Suppressor macrophage (primary cell): ENCODE data around the gene PIK3R1.
"Not testable (repeated sequence)": the region's sequence is repeated elsewhere in the genome, so short reads cannot be mapped to it uniquely, and the experiment has no call there.

ENCODE experiments used
- DNase-seq, 4 experiments: peaks; one replicate each; pipeline ENCODE4 v3.0.0-alpha.2; 2020 to 2022

Gene PIK3R1

GRCh38 chr5:68193481-68194036 is 22.0 kb upstream of the PIK3R1 start:
- peak; percentile 35 to 82 (median 60) for DNase-seq

DNA sequence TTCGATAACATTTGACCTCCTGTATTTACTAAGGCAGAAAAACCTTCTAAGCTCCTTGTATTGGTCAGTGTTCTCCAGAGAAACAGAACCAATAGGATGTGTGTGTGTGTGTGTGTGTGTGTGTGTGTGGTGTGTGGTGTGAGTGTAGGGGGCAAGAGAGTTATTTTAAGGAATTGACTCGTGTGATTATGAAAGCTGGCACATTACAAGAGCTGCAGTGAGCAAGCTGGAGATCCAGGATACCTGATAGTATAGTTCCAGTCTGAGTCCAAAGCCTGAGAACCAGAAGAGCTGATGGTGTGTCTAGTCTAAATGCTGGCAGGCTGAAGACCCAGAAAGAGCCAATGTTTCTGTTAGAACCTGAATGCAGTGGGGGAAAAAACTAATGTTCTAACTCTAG is 21.2 kb upstream of the PIK3R1 start:
- DNase-seq: peak in 3 of 4 experiments; percentile 18 to 55 (median 53)

DNA sequence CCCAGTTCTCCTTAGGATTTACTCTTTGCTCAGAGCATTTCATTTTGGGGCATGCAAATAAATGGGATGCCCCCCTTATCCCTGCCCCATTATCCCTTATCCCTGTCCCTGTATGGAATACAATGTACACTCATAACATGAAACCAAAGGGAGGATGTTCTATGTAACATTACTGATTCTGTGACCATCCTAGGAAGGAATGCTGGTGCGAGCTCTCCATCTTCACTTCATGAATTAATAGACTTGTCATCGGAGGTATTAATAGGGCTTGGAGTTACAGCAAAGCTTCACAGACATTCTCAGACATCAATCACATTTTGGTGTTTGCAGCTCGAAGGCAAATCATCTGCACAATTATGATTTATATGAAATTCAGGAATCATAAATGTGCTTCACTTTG is 20.4 kb upstream of the PIK3R1 start:
- no peak for DNase-seq

DNA sequence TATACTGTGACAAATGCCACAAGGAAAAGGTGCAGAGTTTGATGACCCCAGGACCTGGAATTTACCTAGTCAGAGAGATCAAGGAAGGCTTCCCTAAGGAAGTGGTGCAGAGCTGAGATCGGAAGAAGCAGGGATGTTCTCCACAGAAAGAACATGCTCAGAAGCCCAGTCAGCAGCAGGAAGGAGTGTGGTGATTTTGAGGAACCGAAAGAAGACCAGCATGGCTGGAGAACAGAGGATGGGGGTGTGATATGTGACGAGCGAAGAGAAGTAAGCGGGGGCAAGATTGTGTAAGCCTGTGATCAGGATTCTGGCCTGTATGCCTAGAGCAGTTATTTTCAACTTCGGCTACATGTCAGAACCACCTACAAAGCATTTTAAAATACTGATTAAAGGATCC is 18.7 kb upstream of the PIK3R1 start:
- peak; percentile 89 to 96 (median 94) for DNase-seq

DNA sequence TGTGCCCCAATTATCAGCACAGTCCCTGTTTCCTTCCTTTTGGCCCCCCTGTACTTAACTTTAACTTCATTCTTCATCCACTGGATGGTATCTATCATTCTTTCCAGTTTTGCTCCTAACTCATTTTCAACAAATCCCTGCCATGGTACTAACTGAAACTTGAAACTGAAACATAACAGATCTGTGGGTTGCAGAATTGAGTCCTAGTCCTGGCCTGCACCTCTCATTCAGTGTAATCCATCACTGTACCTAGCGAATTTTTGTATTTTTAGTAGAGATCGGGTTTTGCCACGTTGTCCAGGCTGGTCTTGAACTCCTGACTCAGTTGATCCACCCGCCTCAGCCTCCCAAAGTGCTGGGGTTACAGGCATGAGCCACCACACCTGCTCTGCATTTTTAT is 15.3 kb upstream of the PIK3R1 start:
- no peak for DNase-seq

- DNase-seq: not testable (repeated sequence)
Measured at GRCh38 chr5:68210654-68211053, 4.9 kb upstream of the PIK3R1 start.

GRCh38 chr5:68214482-68215207 is 911 bp upstream of the PIK3R1 start:
- DNase-seq: peak; percentile 62 to 79 (median 74)

DNA sequence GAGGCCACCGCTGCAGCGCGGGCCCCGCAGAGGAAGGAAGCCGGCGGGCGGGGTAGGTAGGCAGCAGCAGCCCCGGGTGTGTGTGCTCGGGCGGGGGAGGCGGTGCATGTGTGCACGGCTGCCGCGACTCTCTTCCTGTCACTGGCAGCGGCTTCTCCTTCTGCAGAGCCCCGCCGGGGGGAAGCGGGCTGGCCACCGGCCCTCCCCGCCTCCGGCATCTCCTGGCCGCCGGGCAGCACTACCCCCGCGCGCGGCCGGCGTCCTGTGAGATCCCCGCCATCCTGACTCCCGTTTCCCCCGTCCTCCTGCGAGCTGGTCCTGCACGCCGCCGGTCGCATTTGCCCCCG is 315 bp downstream of the PIK3R1 start:
- DNase-seq: peak in 2 of 4 experiments; percentile 87 to 88

- peak; percentile 64 to 73 (median 68) for DNase-seq
Measured at GRCh38 chr5:68216245-68217046, 890 bp downstream of the PIK3R1 start.

- DNase-seq: peak; percentile 22 to 52 (median 40)
Measured at GRCh38 chr5:68217047-68217355, 1.4 kb downstream of the PIK3R1 start.

DNA sequence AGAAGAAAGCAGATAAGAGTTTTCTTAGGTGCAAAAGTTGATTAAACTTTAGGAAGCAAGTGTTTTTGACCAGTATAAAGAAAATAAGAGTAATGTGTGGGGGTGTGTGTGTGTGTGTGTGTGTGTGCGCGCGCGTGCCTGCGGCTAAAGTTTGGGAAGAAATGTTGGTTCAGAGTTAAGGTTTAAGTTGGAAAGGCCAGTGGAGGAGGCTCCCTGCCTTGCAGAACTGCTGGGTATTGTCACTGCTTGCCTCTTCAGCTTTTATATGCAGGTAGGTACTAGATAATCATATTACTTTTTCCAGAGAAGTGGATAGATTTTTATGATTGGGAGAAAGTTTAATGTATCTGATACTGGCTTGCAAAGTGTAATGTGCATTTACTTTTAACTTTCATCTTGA is 2.0 kb downstream of the PIK3R1 start:
- DNase-seq: peak in 3 of 4 experiments; percentile 24 to 40 (median 31)

- DNase-seq: no peak
Measured at GRCh38 chr5:68219161-68219816, 3.7 kb downstream of the PIK3R1 start.

- no peak for DNase-seq
Measured at GRCh38 chr5:68220260-68220659, 4.7 kb downstream of the PIK3R1 start.

GRCh38 chr5:68220914-68221313 is 5.4 kb downstream of the PIK3R1 start:
- no peak for DNase-seq

GRCh38 chr5:68221488-68221887 is 5.9 kb downstream of the PIK3R1 start:
- DNase-seq: no peak

GRCh38 chr5:68222310-68222709 is 6.8 kb downstream of the PIK3R1 start:
- DNase-seq: no peak

DNA sequence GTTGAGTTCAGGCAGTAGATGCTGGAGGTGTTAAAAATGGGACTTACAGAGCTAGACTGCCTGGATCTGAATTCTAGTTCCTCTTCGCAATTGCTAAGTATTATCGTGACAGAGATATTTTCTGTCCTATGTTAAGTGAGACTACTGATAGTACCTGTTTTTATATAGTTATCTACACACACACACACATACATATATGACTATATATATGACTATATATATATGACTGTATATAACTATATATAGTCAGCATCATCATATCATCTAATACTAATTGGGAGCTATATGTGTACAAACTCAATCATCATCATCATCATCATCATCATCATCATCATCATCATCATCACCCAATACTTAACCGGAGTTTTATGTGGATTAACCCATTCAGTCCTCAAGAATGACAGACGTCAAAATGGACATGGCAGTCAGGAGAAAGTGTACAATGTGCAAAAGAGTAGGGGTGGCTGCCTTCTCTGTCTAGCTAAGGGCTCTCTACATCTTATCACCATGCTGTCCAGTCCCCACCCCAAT is 7.3 kb downstream of the PIK3R1 start:
- DNase-seq: no peak

- DNase-seq: no peak
Measured at GRCh38 chr5:68223904-68224303, 8.3 kb downstream of the PIK3R1 start.

- peak in 1 of 4 experiments; percentile 26 for DNase-seq
Measured at GRCh38 chr5:68224509-68225187, 9.1 kb downstream of the PIK3R1 start.

GRCh38 chr5:68225188-68225910 is 9.8 kb downstream of the PIK3R1 start:
- peak; percentile 76 to 85 (median 81) for DNase-seq

GRCh38 chr5:68225911-68226545 is 10.5 kb downstream of the PIK3R1 start:
- DNase-seq: no peak
